PC-9 (cell line): ENCODE data around the gene RUNX2. TPM values are rescaled to one million over a fixed set of nuclear protein-coding genes. Genes with fewer than 3 reads are reported as not detected.

Source experiments
- BruUV-seq: library from RNA; stranded (reverse); fragments of 400-500 nt; replicated peaks from 2 replicates; lab custom pipeline; 2021; lab: Mats Ljungman, UMichigan
- CTCF ChIA-PET: fragments of 300-600 bp; sonication (Branson Sonifier 250); formaldehyde crosslinking; loops from one replicate; lab custom pipeline; 2022; ENCODE audit warnings: antibody characterized with exemption; lab: Charles Lee
- POLR2A ChIA-PET: fragments of 300-600 bp; sonication (Branson Sonifier 250); formaldehyde crosslinking; loops from one replicate; lab custom pipeline; 2022; ENCODE audit warnings: antibody characterized with exemption; ENCODE audit not compliant: unreplicated experiment; lab: Charles Lee
- DNase-seq, 2 experiments: peaks; one replicate each; pipeline versions ENCODE4 v3.0.0 to v3.0.0-alpha.2; 2015 to 2022; ENCODE audit warnings: mixed read lengths in 1 of 2
- H2AFZ ChIP-seq: fragments of 200-600 bp; sonication (generic); 2 replicates; pipeline ENCODE4 v1.8.1; 2017; ENCODE audit warnings: antibody characterized with exemption
- H3F3A ChIP-seq: fragments of 200-600 bp; sonication (generic); 2 replicates; pipeline ENCODE4 v1.8.1; 2017; ENCODE audit warnings: antibody characterized with exemption, mild to moderate bottlenecking, low read depth; ENCODE audit not compliant: insufficient read depth
- H3K27ac ChIP-seq: fragments of 200-600 bp; sonication (generic); 2 replicates; pipeline ENCODE4 v1.6.1; 2016; ENCODE audit warnings: mixed run types
- H3K27me3 ChIP-seq: fragments of 200-600 bp; sonication (generic); 2 replicates; pipeline ENCODE4 v1.6.1; 2016; ENCODE audit warnings: low read depth, mixed run types; ENCODE audit not compliant: insufficient read depth
- H3K36me3 ChIP-seq: fragments of 200-600 bp; sonication (generic); 2 replicates; pipeline ENCODE4 v1.6.1; 2016; ENCODE audit warnings: low read depth, mixed run types
- H3K4me1 ChIP-seq: fragments of 200-600 bp; sonication (generic); replicated peaks from 2 replicates; pipeline ENCODE4 v1.6.1; 2016; ENCODE audit warnings: mixed run types; ENCODE audit not compliant: insufficient read depth
- H3K4me2 ChIP-seq: fragments of 200-600 bp; sonication (generic); 2 replicates; pipeline ENCODE4 v1.6.1; 2017; ENCODE audit warnings: mixed run types
- H3K4me3 ChIP-seq: fragments of 200-600 bp; sonication (generic); 2 replicates; pipeline ENCODE4 v1.6.1; 2016; ENCODE audit warnings: mixed run types
- H3K79me2 ChIP-seq: fragments of 200-600 bp; sonication (generic); 2 replicates; pipeline ENCODE4 v1.6.1; 2017; ENCODE audit warnings: low read depth, mixed run types
- H3K9me2 ChIP-seq: fragments of 200-600 bp; sonication (generic); 2 replicates; pipeline ENCODE4 v1.8.1; 2017; ENCODE audit warnings: mild to moderate bottlenecking; ENCODE audit not compliant: insufficient read depth
- H3K9me3 ChIP-seq: fragments of 200-600 bp; sonication (generic); 2 replicates; pipeline ENCODE4 v1.8.1; 2016; ENCODE audit warnings: low read depth; ENCODE audit not compliant: insufficient read depth
- H4K20me1 ChIP-seq: fragments of 200-600 bp; sonication (generic); 2 replicates; pipeline ENCODE4 v1.8.1; 2017; ENCODE audit not compliant: insufficient read depth
- CTCF ChIP-seq: fragments of 200-600 bp; sonication (generic); conservative IDR thresholded peaks from 2 replicates; pipeline ENCODE4 v1.6.1; 2017; ENCODE audit warnings: mixed run types, antibody characterized with exemption, mild to moderate bottlenecking, moderate library complexity
- EZH2 ChIP-seq: fragments of 200-600 bp; sonication (generic); IDR thresholded peaks from 2 replicates; pipeline ENCODE4 v1.8.0; 2017; ENCODE audit warnings: antibody characterized with exemption, low read depth
- intact Hi-C: fragments of 100-400 bp; cut with micrococcal nuclease; formaldehyde crosslinking; loops from one replicate; pipeline ENCODE4 v1.10.0; 2022; ENCODE audit not compliant: unreplicated experiment
- total RNA-seq: library from RNA; stranded (reverse); gene quantifications from 2 replicates; pipeline ENCODE4 v1.2.3, GENCODE V29; 2021

Gene RUNX2
- total RNA-seq, 1 experiment from 2014 or later, result 12.5 TPM

- no peaks in the 10 kb centered on the region for H4K20me1 ChIP-seq
- no peak overlapping the region for H3K4me2 ChIP-seq
- H3K27ac ChIP-seq, result no peak overlapping the region
- no TSS peak for BruUV-seq
- ChIA-PET CTCF (no interaction called here), POLR2A (no interaction called here)
- H3F3A ChIP-seq, result no peaks in the 10 kb centered on the region
- H2AFZ ChIP-seq, result no peak overlapping the region
- TF ChIP-seq CTCF (no peak), EZH2 (no peak)
- H3K4me1 ChIP-seq, result no peaks in the 10 kb centered on the region; the same call in 1 of the 2 replicates
- H3K9me3 ChIP-seq, result no peaks in the 10 kb centered on the region
- H3K4me3 ChIP-seq, result no peak overlapping the region
- no peaks in the 10 kb centered on the region for H3K9me2 ChIP-seq
- H3K36me3 ChIP-seq, result no peaks in the 10 kb centered on the region
- H3K79me2 ChIP-seq, result peaks cover 18% of the 10 kb centered on the region
- intact Hi-C loops, result no loop called here
- no peak for DNase-seq
- no peaks in the 10 kb centered on the region for H3K27me3 ChIP-seq
Observed at GRCh38 chr6:45371924-45372573, 43.9 kb downstream of the RUNX2 start.

- no peak overlapping the region for H3K4me3 ChIP-seq
- peaks cover 9% of the 10 kb centered on the region; the same call in 1 of the 2 replicates for H3F3A ChIP-seq
- intact Hi-C loops, result loop anchor here (5.0 kb wide), 3 partner anchors 47 to 713 kb away; no protein-coding TSS in a partner anchor
- POLR2A ChIA-PET, result no interaction called here
- no peak overlapping the region for H2AFZ ChIP-seq
- peaks cover 8% of the 10 kb centered on the region for H3K4me1 ChIP-seq
- no peaks in the 10 kb centered on the region for H4K20me1 ChIP-seq
- H3K27me3 ChIP-seq, result no peaks in the 10 kb centered on the region
- no TSS peak for BruUV-seq
- H3K36me3 ChIP-seq, result no peaks in the 10 kb centered on the region
- CTCF ChIA-PET, result interaction anchor here (0.7 kb wide), 1 partner anchor 99 kb away, joined by 8 read pairs; no protein-coding TSS in a partner anchor
- H3K9me2 ChIP-seq, result no peaks in the 10 kb centered on the region
- H3K27ac ChIP-seq, result no peak overlapping the region
- TF ChIP-seq CTCF, result no peak
- TF ChIP-seq EZH2, result no peak
- peaks cover 27% of the 10 kb centered on the region for H3K79me2 ChIP-seq
- 0 out of 2 replicates have a peak overlapping the region, but pooled peaks have one; percentile 4 for H3K4me2 ChIP-seq
- no peak for DNase-seq
- no peaks in the 10 kb centered on the region for H3K9me3 ChIP-seq
Observed at GRCh38 chr6:45375449-45375848, 47.3 kb downstream of the RUNX2 start.

GRCh38 chr6:45376310-45377042, 48.3 kb downstream of the RUNX2 start:
- no peaks in the 10 kb centered on the region for H4K20me1 ChIP-seq
- intact Hi-C loops, result loop anchor here (5.0 kb wide), 3 partner anchors 46 to 714 kb away; no protein-coding TSS in a partner anchor
- POLR2A ChIA-PET, result no interaction called here
- no peak for DNase-seq
- H3F3A ChIP-seq, result peaks cover 9% of the 10 kb centered on the region; the same call in 1 of the 2 replicates
- no peak for TF ChIP-seq EZH2
- TF ChIP-seq CTCF, result no peak
- TSS peak; percentile 65 for BruUV-seq
- peaks cover 8% of the 10 kb centered on the region for H3K4me1 ChIP-seq
- peaks cover 27% of the 10 kb centered on the region for H3K79me2 ChIP-seq
- no peaks in the 10 kb centered on the region for H3K27me3 ChIP-seq
- H3K27ac ChIP-seq, result peak overlapping the region; percentile 94
- CTCF ChIA-PET, result interaction anchor here (0.7 to 1.5 kb wide), 2 partner anchors 100 to 746 kb away, joined by 3 to 8 read pairs; no protein-coding TSS in a partner anchor
- H3K4me2 ChIP-seq, result peak overlapping the region; percentile 97
- H3K36me3 ChIP-seq, result no peaks in the 10 kb centered on the region
- H3K9me3 ChIP-seq, result no peaks in the 10 kb centered on the region
- H2AFZ ChIP-seq, result peak overlapping the region; percentile 97
- H3K4me3 ChIP-seq, result peak overlapping the region; percentile 93
- no peaks in the 10 kb centered on the region for H3K9me2 ChIP-seq
